ENCODE measurements around the gene BID. TPM values are rescaled to one million over a fixed set of nuclear protein-coding genes. Genes with fewer than 3 reads are reported as not detected.

Gene BID
- total RNA-seq, 4 donors from 2014 or later = 34.4 to 43.0 (median 37.2) TPM

DNA sequence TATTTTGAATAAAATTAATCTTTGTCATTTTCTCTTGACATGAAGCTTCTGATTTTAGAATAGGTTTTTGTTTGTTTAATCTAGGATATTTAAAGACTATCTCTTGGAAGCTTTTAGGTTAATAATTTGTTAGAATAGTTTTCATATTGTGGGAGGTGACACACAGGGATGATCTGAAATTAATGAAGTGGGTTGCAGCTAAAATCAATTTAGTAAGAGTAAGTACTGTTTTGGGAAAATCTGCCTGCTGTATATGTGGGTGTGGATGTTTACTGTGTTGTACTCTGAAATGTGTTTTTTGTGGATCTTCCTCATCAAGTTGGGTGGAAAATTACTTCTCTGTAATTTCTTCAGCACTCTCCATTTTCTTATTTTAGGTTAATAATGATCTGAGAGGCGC is 67.3 kb downstream of the BID start:
- ATAC-seq (ENCODE audit: low FRiP score) (no peak), DNase-seq (ENCODE audit: low spot score) (no peak)
- TF ChIP-seq, protein P1, sequence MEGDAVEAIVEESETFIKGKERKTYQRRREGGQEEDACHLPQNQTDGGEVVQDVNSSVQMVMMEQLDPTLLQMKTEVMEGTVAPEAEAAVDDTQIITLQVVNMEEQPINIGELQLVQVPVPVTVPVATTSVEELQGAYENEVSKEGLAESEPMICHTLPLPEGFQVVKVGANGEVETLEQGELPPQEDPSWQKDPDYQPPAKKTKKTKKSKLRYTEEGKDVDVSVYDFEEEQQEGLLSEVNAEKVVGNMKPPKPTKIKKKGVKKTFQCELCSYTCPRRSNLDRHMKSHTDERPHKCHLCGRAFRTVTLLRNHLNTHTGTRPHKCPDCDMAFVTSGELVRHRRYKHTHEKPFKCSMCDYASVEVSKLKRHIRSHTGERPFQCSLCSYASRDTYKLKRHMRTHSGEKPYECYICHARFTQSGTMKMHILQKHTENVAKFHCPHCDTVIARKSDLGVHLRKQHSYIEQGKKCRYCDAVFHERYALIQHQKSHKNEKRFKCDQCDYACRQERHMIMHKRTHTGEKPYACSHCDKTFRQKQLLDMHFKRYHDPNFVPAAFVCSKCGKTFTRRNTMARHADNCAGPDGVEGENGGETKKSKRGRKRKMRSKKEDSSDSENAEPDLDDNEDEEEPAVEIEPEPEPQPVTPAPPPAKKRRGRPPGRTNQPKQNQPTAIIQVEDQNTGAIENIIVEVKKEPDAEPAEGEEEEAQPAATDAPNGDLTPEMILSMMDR (IDR thresholded peaks at IDR 0.05) = no peak

DNA sequence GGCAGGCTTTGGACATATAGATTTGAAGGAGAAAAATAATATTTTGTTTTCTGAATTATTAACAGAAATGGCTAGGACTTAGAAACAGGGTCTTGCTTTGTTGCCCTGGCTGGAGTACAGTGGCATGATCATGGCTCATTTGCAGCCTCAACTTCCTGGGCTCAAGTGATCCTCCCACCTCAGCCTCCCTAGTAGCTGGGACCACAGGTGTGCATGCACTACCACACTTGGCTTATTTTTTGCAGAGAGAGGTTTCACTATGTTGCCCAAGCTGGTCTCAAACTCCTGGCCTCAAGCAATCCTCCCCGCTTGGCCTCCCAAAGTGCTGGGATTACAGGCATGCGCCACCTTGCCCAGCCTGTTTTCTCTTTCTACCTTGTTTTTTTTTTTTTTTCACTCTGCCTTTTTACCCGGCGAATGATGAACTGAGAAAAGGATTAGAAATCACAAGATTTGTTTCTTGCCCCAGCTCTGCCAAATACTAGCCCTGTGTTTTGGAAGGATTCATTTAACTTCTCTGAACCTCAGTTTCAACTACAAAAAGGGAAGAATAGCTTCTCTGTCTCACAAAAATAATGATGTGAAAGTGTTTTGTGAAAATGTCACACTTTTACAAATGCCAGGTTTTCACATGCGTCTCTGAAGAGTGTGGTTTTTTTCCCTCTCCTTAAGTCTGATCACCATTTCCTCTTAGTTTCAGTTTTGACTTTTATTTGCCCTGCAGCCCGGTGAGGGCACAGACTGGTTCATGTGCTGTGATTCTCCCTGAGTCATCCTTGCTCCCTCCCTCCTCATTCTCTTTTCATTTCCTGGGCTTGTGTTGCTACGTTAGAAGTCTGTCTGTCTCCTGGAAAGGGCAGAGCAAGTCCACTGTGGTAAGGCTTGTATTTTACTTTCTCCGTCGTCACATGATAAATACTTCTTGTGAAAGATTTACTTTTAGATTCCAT is 68.0 kb downstream of the BID start:
- peak; percentile 97 for ATAC-seq (ENCODE audit: low FRiP score)
- DNase-seq (ENCODE audit: low spot score) = no peak
- TF ChIP-seq, protein P1 (IDR thresholded peaks at IDR 0.05) = no peak

DNA sequence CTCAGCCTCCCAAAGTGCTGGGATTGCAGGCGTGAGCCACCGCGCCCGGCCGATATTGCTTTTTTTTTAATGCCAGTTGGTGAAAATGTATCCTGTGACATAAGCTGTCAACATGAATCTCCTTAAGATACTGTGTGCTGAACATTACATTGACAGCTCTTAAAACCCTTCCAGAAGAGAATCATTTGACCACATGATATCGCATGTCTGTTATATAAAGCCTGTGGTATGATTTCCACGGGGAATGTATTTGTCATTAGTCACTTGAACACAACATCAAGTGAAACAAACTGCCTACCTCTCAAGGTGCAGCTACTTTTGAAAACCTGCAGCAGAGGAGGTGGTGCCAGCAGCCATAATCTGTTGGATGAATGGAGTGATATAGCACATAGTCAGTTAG is 68.7 kb downstream of the BID start:
- TF ChIP-seq, protein P1 (IDR thresholded peaks at IDR 0.05) = no peak
- no peak for DNase-seq (ENCODE audit: low spot score)
- no peak for ATAC-seq (ENCODE audit: low FRiP score)

DNA sequence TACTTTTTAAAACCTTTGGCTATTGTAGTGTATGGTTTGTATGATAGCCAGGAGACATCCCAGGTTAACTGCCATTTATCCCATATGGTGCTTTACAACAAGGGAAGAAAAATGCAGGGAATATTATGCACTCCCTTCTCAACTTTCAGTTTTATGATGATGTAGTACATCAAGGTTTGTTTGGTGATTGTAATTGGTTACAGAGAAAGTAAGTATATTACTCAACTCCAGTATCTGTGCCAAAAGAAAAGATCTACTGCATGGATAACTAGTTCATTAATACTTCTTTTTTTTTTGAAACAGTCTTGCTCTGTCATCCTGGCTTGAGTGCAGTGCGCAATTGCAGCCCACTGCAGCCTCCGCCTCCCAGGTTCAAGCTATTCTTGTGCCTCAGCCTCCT is 70.5 kb downstream of the BID start:
- DNase-seq (ENCODE audit: low spot score) (no peak), ATAC-seq (ENCODE audit: low FRiP score) (no peak)
- TF ChIP-seq, protein P1 (IDR thresholded peaks at IDR 0.05) = no peak

DNA sequence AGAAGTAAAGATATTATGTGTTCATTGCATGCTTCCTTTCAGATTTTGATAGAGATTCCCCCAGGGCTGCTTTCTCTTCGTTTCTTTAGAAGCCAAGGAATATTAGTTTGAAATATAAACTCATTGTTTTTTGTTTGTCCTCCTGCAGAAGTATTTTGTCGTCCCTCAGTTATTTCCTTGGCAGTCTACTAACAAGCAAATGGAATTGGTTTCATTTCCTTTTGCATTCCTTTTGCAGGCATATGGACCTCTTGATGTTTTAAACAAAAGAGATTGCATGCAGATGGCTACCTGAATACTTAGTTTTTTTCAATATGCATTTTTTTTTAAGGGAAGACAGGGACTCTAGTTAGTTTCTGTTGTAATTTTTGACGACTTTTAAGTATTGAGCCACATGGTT is 73.5 kb downstream of the BID start:
- ATAC-seq (ENCODE audit: low FRiP score) = no peak
- DNase-seq (ENCODE audit: low spot score) = no peak
- TF ChIP-seq, protein P1 (IDR thresholded peaks at IDR 0.05) = no peak

DNA sequence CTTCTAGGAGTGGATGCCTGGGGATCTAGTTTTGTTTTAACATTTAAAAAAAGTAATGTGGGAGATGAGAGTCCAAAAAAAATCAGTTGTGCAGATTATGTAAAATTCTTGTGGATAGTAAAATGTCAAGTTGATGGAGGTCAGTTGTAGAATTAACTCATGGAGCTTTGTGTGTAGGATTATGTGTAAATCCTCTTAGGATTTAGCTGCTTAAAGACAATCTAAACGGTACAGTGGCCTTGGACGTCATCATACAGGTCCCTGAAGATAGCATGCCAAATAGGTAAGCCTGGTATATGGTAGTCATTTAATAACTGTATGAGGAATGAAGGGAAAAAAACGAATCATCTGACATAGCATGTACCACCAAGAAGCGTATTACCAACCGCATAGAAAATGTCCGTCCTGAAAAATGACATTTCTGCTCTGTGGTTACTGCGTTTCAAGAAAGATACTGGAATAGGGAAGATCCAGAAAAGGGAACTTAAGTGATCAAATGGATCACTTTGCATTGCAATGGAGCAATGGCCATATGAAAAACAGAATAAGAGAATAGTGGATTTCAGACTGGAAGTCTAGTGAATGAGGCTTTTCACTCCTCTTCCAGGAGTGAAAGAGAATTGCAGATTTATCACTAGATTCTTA is 74.5 kb downstream of the BID start:
- TF ChIP-seq, protein P1 (IDR thresholded peaks at IDR 0.05) = no peak
- no peak for DNase-seq (ENCODE audit: low spot score)
- no peak for ATAC-seq (ENCODE audit: low FRiP score)

All from omental fat pad (tissue), 4 donors.